ENCODE measurements around the gene ZBTB32. TPM values are rescaled to one million over a fixed set of nuclear protein-coding genes. Genes with fewer than 3 reads are reported as not detected.

ZBTB32 gene
- total RNA-seq, 6 experiments from 2014 or later: not detected

GRCh38 chr19:35669566-35669965 is 34.8 kb upstream of the ZBTB32 start:
- DNase-seq: no peak
- H3K4me3 Mint-ChIP-seq: no peak overlapping the region
- H3K27me3 Mint-ChIP-seq (ENCODE audit: insufficient read depth): peaks cover 8% of the 10 kb centered on the region
- TF ChIP-seq CTCF (IDR thresholded peaks at IDR 0.05): no peak
- no peaks in the 10 kb centered on the region for H3K36me3 Mint-ChIP-seq (ENCODE audit: low read depth)
- H3K27ac Mint-ChIP-seq: no peak overlapping the region
- H3K9me3 Mint-ChIP-seq: no peaks in the 10 kb centered on the region
- peaks cover 8% of the 10 kb centered on the region for H3K4me1 Mint-ChIP-seq (ENCODE audit: low read depth)

DNA sequence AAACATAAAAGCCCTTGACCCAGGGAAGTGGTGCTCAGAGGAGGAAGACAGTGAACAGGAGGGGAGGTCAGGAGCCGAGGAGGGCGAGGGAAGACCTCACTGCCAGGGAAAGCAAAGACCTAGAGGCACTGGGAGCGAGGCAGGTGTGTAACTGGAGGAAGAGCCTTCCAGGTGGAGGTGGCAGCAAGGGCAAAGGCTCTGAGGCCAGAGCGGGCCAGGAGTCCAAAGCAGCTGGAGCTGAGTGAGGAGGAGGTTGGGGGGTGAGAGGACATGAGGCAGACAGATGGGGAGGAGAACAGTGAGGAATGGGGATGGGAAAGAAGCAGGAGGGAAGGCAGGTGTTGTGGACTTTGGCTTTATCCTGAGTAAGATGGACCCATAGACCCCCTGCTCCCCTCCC is 34.4 kb upstream of the ZBTB32 start:
- Mint-ChIP-seq H3K36me3 (ENCODE audit: low read depth) (no peaks in the 10 kb centered on the region), H3K9me3 (no peaks in the 10 kb centered on the region), H3K27me3 (ENCODE audit: insufficient read depth) (peaks cover 8% of the 10 kb centered on the region), H3K4me3 (no peak overlapping the region), H3K4me1 (ENCODE audit: low read depth) (peaks cover 8% of the 10 kb centered on the region), H3K27ac (no peak overlapping the region)
- no peak for DNase-seq
- no peak for TF ChIP-seq CTCF (IDR thresholded peaks at IDR 0.05)

- Mint-ChIP-seq H3K4me3 (no peak overlapping the region), H3K4me1 (ENCODE audit: low read depth) (peaks cover 8% of the 10 kb centered on the region), H3K27me3 (ENCODE audit: insufficient read depth) (peaks cover 9% of the 10 kb centered on the region), H3K36me3 (ENCODE audit: low read depth) (no peaks in the 10 kb centered on the region), H3K9me3 (no peaks in the 10 kb centered on the region), H3K27ac (no peak overlapping the region)
- TF ChIP-seq CTCF (IDR thresholded peaks at IDR 0.05): no peak
- DNase-seq: no peak
Observed at GRCh38 chr19:35670686-35671085, 33.7 kb upstream of the ZBTB32 start.

DNA sequence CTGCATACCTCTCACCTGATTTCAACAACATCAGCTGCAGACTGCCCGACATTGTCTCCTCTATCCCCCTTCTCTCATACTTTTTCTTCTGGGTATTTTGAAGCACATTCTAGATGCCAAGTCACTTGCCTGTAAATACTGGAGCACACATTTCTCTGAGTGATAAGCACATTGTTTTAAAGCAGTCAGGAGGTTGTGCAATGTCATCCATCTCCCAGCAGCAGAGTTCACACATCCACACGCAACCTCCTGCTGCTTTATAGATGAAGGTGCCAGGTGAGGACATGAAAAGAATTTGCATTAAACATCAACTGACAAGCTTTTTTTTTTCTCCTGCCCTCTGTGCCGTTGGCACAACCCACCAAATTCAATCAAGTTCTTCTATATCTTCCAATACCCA is 32.5 kb upstream of the ZBTB32 start:
- no peaks in the 10 kb centered on the region for H3K9me3 Mint-ChIP-seq
- H3K27me3 Mint-ChIP-seq (ENCODE audit: insufficient read depth): peaks cover 16% of the 10 kb centered on the region
- TF ChIP-seq CTCF (IDR thresholded peaks at IDR 0.05): no peak
- H3K36me3 Mint-ChIP-seq (ENCODE audit: low read depth): no peaks in the 10 kb centered on the region
- H3K27ac Mint-ChIP-seq: no peak overlapping the region
- no peak for DNase-seq
- no peak overlapping the region for H3K4me3 Mint-ChIP-seq
- H3K4me1 Mint-ChIP-seq (ENCODE audit: low read depth): peaks cover 8% of the 10 kb centered on the region

DNA sequence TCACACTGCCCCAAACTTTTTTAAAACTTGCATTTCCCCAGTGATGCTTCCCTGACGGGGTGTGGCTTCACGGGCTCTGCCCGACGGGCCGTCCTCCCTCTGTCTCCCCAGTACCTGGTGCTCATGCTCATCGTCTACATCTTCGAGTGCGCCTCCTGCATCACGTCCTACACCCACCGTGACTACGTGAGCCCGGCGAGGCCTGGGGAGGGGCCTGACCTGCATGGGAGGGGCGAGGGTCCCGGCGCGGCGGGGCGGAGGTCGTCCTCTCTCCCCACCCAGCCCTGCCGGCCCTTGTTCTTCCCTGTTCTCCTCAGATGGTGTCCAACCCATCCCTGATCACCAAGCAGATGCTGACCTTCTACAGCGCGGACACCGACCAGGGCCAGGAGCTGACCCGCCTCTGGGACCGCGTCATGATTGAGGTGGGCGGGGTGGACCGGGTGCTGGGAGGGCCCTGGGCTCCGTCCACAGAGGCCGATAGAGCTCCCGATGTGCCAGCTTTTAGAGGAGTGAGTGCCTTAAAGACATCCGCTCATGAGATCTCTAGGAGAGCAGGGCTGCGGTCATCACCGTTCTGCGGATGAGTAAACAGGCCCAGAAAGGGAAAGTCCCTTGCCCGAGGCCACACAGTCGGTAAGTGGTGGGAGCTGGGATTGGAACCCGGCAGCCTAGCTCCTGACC is 31.1 kb upstream of the ZBTB32 start:
- Mint-ChIP-seq H3K4me3 (peak overlapping the region; percentile 85), H3K4me1 (ENCODE audit: low read depth) (peaks cover 8% of the 10 kb centered on the region), H3K36me3 (ENCODE audit: low read depth) (no peaks in the 10 kb centered on the region), H3K27me3 (ENCODE audit: insufficient read depth) (peaks cover 26% of the 10 kb centered on the region), H3K9me3 (no peaks in the 10 kb centered on the region), H3K27ac (peak overlapping the region; percentile 72)
- TF ChIP-seq CTCF (IDR thresholded peaks at IDR 0.05): no peak
- peak; percentile 75 for DNase-seq
